SKM-1 treated with dmso at 0.1 percent for 144 hours (cell line): Measurements from ENCODE around the gene ZNF217.
"Not testable (repeated sequence)": the region's sequence is repeated elsewhere in the genome, so short reads cannot be mapped to it uniquely, and the experiment has no call there.

Experiments
- DNase-seq: peaks from one replicate; lab custom pipeline; 2025; ENCODE audit not compliant: unreplicated experiment; lab: John Stamatoyannopoulos, UW

Gene ZNF217

DNA sequence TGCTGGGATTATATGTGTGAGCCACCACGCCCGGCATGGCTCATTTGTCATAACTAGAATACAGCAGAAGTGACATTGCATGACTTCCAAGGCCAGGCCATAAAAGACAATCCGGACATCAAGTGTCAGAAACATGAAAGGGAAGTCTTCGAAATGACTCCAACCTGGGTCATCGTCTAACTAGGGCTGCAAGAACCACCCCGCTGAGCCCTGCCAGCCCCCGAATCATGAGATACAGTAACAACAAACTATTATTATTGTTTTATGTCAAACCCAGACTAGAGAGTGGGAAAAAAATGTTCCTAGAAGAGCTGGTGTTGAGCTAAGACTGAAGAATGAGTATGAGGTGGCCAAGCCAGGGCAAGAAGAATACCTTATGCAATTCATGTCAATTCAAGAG, 59.6 kb downstream of the ZNF217 start:
- no peak for DNase-seq

- DNase-seq: no peak
These were observed 60.1 kb downstream of the ZNF217 start for GRCh38 chr20:53533500-53533899.

GRCh38 chr20:53532654-53533312, 60.9 kb downstream of the ZNF217 start:
- DNase-seq: peak; percentile 65

- no peak for DNase-seq
These were observed 63.2 kb downstream of the ZNF217 start for GRCh38 chr20:53530440-53530839.

DNA sequence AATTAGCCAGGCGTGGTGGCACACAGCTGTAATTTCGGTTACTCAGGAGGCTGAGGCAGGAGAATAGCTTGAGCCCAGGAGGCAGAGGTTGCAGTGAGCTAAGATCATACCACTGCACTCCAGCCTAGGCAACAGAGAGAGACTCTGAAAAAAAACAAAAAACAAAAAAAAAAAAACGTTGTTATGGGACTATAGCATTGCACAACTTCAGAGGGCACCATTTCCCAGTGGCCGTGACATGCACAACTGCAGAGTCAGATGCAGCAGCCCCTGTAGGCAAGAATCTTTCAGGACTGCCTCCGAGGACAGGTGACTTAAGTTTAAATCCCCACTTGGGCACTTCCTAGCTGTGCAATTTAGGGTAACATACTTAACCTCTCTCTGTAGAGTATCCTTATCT, 64.0 kb downstream of the ZNF217 start:
- no peak for DNase-seq

DNA sequence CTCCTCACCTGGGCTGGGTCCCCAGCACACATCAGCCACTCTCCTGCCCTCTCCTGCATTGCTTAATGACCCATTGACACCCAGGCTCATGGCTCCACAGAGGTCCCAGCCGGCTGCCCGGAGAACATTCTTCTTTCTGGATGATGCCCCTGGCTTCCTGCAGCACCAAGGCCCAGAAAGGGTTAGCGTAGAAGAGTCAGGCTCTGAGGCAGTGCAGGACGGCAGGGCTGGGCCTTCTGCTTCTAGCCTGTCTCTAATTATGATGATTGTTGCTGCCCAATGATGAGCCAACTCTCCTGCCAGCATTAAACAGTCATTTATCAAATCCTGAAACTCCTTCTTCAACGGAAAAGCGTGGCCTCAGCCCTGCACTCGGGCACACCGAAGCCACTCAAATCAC, 66.4 kb downstream of the ZNF217 start:
- DNase-seq: no peak

DNA sequence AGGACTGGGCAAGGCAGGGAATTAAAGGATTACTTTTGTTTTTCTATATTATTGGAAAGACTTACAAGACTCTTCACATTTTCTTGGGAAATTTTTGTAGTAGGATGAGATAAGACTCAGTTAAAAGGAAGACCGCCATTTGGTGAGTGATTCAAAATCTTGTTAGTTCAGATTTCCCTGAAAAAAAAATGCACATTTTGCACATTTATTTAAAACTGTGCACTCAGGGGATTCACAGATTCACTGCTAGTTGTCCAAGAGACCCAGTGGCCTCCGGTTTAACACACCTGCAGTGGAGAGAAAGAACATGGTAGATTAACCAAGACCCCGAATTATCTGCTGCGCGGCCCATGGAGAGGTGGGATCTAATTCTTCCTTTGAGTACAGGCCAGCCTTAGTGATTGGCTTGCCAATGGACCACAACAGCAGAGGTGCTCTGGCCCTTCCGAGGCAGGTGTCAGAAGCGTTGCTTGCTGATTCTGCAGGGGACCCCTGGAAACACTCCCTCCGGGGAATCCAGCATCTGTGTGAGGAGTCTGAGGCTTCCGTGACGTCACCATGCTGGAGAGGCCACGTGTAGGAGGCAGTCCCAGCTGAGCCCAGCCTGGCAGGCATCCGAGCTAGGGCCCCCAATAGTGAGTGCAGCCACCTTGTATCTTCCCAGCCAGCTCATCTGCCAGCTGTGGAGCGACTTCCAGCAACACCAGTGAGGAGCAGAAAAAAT, 68.9 kb downstream of the ZNF217 start:
- no peak for DNase-seq

DNA sequence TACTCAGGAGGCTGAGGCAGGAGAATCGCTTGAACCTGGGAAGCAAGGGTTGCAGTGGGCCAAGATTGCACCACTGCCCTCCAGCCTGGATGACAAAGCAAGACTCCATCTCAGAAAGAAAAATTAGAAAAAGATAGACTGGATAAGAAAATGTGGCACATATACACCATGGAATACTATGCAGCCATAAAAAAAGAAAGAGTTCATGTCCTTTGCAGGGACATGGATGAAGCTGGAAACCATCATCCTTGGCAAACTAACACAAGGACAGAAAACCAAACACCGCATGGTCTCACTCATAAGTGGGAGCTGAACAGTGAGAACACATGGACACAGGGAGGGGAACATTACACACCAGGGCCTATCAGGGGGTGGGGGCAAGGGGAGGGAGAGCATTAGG, 70.0 kb downstream of the ZNF217 start:
- not testable (repeated sequence) for DNase-seq

GRCh38 chr20:53522696-53523095, 70.9 kb downstream of the ZNF217 start:
- DNase-seq: no peak

DNA sequence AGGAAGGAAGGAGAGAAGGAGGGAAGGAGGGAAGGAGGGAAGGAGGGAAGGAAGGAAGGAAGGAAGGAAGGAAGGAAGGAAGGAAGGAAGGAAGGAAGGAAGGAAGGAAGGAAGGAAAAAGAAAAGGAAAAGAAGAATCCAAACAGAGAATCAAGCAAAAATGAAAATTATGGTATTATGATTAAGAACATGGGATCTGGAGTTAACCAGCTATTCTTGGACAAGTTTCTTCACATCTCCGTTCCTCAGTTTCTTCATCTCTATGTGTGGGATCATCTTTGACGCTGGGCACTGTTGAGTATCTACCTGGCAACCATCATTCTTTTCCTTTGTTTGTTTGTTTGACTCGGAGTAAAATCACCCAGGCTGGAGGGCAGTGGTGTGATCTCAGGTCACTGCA, 71.6 kb downstream of the ZNF217 start:
- no peak for DNase-seq

DNA sequence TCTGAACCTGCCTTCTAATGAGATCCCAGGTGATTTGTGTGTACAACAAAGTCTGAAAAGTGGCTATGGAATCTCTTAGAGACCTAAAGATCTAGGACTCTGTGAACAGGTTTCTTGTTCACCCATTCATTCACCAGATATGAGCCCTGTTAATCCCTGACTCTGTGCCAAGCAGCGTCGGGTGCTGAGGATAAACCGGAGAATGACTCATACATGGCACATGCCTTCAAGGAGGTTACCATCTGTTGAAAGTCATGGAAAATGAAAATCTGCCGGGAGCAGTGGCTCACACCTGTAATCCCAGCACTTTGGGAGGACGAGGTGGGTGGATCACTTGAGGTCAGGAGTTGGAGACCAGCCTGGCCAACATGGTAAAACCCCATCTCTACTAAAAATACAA, 72.2 kb downstream of the ZNF217 start:
- not testable (repeated sequence) for DNase-seq

GRCh38 chr20:53517146-53517545, 76.5 kb downstream of the ZNF217 start:
- no peak for DNase-seq
